Hepatocyte (in vitro differentiated cells): Measurements from ENCODE around the gene TEAD3.

Source experiments
- CTCF ChIP-seq: fragments of 200-600 bp; sonication (generic); IDR thresholded peaks from 2 replicates; pipeline ENCODE4 v1.5.1; 2016; ENCODE audit warnings: antibody characterized with exemption, mild to moderate bottlenecking; ENCODE audit not compliant: poor library complexity
- EZH2phosphoT487 ChIP-seq: fragments of 200-600 bp; sonication (generic); IDR thresholded peaks from one replicate; pipeline ENCODE4 v1.6.1; 2018; ENCODE audit warnings: antibody characterized with exemption, mild to moderate bottlenecking, low read depth, moderate library complexity; ENCODE audit not compliant: unreplicated experiment, severe bottlenecking

- no peak for TF ChIP-seq CTCF
- TF ChIP-seq EZH2phosphoT487: no peak
Observed at GRCh38 chr6:35511562-35511941, 14.7 kb upstream of the TEAD3 start.
